Astrocyte of the cerebellum (primary cell): ENCODE results near the gene RGL2.

ENCODE experiments used
- DNase-seq: peaks from one replicate; pipeline ENCODE4 v3.0.0-alpha.2; 2011; ENCODE audit warnings: low read depth
- H3K4me3 ChIP-seq: 2 replicates; pipeline ENCODE4 v1.5.1; 2011; ENCODE audit warnings: mild to moderate bottlenecking, low read depth, low read length, moderate library complexity
- in situ Hi-C: cut with HindIII; loops from 2 replicates; pipeline ENCODE4 v1.10.0; 2017; ENCODE audit warnings: low sequenced_read_pairs
- TF ChIP-seq, protein P1 (sequence below): IDR thresholded peaks from 2 replicates; pipeline ENCODE4 v1.5.1; 2012; ENCODE audit warnings: low read length, low read depth, moderate library complexity, mild to moderate bottlenecking; ENCODE audit errors: missing control alignments

The RGL2 gene

DNA sequence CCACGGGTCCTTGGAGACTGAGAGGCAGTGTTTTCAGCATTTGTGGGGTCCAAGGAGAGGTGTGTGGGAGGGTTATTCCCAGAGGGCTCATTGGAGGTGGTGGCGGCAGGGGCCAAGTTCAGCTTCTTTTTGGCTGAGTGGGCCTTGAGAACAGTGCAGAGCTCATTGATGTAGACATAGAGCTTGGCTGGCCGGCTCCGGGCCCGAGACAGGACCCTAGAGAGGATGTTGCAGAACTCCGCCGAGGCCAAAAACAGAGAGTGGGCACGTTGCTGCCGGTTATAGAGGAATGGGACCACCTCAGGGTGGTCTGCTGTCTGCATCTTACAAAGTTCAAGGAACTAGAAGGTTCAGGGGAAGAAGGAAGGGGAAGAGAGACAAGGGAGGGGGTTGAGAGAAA is 22.5 kb upstream of the RGL2 start:
- TF ChIP-seq, protein P1, sequence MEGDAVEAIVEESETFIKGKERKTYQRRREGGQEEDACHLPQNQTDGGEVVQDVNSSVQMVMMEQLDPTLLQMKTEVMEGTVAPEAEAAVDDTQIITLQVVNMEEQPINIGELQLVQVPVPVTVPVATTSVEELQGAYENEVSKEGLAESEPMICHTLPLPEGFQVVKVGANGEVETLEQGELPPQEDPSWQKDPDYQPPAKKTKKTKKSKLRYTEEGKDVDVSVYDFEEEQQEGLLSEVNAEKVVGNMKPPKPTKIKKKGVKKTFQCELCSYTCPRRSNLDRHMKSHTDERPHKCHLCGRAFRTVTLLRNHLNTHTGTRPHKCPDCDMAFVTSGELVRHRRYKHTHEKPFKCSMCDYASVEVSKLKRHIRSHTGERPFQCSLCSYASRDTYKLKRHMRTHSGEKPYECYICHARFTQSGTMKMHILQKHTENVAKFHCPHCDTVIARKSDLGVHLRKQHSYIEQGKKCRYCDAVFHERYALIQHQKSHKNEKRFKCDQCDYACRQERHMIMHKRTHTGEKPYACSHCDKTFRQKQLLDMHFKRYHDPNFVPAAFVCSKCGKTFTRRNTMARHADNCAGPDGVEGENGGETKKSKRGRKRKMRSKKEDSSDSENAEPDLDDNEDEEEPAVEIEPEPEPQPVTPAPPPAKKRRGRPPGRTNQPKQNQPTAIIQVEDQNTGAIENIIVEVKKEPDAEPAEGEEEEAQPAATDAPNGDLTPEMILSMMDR: no peak
- in situ Hi-C loops: no loop called here
- DNase-seq: no peak
- H3K4me3 ChIP-seq: peak overlapping the region; percentile 73

DNA sequence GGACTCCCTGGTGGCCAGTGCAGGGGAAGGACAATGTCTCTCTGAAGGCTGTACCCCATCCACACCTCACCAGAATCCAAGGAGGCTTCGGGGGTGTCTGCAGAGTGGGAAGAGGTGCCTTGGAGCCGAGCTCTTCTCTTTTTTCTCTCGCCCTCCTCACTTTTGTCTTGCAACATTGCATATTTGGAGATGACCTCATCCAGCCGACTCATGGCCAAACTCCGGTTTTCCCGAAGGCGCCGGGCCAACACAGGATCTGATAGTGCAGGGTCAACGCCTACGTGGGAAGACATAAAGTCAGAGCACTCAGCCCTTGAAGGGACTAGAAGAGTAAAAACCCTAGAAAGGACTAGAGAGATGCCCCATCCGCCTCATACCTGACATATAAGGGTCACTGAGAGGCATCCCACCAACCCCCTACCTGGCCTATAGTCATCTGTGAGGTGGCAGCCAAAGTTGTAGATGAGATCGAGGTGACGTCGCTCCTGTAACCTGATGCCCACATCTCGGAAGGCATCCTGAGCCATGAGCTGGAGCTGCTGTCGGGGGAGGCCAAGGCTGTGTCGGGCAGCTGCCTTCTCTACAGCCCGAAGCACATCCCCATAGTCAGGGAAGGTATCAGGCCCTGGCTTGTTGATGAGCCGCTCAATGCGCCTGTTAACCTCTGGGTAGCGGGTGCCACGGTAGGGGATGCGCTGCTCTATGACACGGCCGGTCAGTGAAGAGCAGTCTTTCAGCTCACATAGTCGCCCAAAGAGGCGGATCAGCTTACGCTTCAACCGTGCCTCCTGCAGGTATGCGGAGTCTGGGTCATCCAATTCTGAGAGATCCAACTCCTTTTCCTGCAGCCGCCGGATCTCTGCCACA is 21.8 kb upstream of the RGL2 start:
- TF ChIP-seq, protein P1: no peak
- DNase-seq: peak; percentile 59
- peak overlapping the region; percentile 2 for H3K4me3 ChIP-seq
- in situ Hi-C loops: no loop called here

DNA sequence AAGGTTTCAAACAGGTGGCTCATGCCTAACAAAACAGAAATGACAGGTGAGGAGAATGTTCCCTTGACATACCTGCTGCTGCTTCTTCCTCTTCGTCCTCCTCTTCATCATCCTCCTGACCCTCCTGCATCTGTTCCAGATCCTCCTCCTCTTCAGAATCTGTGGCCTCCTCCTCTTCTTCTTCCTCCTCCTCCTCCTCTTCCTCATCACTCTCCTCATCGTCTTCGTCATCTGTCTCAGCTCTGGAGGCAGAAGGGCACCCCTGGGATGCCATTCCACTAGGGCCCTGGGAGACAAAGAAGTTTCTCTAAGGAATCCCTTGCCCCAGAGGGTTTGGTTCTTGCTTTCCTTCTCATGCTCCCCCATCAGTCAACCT is 21.2 kb upstream of the RGL2 start:
- no peak for DNase-seq
- in situ Hi-C loops: no loop called here
- TF ChIP-seq, protein P1: no peak
- no peak overlapping the region for H3K4me3 ChIP-seq

DNA sequence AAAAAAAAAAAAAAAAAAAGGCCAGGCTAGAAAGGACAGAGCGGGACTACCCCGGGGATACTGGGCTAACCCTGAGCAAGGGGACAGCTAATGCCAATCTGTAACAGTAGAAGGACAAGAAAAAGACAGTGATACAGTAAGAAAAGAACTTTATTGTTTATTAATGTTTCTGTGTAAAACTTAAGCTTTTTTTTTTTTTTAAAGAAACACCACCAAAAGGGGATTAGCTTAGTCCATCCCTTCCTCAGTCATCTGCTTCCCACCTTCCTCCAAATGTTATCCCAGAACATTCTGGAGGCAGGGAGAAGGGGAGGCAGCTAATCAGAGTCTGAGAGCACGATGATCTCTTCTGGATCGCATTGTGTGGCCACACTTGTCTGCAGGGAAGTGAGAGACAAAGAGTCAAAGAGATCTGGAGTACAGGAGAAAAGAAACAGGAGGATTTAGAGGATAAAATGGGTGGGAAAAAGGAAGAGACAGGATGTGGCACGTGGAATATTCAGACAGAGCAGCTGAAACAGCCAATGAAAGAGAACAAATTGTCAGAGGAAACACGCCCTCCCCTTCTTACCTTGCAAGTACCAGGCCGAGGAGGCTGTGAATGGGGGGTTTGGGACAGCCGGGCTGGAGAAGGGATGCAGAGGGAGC is 19.8 kb upstream of the RGL2 start:
- in situ Hi-C loops: no loop called here
- H3K4me3 ChIP-seq: peak overlapping the region; percentile 51
- no peak for DNase-seq
- TF ChIP-seq, protein P1: no peak

DNA sequence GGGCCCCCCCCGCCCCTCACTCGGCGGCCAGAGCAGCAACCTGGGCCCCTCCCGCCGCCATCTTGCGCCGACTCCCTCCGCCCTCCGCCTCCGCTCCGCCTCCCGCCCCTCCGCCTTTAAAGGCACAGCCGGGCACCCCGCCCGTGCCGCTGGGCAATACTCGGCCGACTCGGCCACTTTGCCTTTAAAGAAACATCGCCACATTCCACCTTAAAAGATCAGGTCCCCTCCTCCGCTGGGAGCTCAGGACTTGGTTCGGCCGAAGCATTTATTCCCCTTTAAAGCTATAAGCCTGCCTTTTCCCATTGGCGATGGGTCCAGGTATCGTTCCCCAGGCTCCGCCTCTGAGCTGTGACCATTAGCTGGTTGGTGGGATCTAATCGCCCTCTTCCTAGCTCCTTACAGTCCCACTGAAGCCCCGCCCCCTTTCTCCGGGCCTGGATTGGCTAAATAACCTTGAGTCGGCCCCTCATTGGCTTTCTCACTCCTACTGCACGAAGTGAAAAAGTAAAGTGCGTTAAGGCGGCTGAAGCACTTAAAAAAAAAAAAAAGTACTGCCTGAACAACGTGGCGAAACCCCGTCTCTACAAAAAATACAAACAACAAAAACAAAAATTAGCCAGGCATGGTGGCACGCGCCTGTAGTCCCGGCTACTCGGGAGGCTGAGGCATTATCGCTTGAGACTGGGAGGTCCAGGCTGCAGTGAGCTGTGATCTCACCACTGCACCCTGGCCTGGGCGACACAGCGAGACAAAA is 19.1 kb upstream of the RGL2 start, which contains the start of gene ZBTB22:
Gene ZBTB22 (minus strand): TSS at position 76 of the 757 bp plus-strand sequence. CDS start 828 bp downstream, outside the sequence.
- peak within 1 kb of the TSS; percentile 51 for H3K4me3 ChIP-seq
- TF ChIP-seq, protein P1: no peak
- in situ Hi-C loops: no loop called here
- peak; percentile 99 for DNase-seq

GRCh38 chr6:33317419-33317668 is 18.6 kb upstream of the RGL2 start:
- DNase-seq: no peak
- TF ChIP-seq, protein P1: no peak
- H3K4me3 ChIP-seq: peak overlapping the region; percentile 51
- in situ Hi-C loops: no loop called here
